ENCODE results near the gene ZBTB46.

The ZBTB46 gene

DNA sequence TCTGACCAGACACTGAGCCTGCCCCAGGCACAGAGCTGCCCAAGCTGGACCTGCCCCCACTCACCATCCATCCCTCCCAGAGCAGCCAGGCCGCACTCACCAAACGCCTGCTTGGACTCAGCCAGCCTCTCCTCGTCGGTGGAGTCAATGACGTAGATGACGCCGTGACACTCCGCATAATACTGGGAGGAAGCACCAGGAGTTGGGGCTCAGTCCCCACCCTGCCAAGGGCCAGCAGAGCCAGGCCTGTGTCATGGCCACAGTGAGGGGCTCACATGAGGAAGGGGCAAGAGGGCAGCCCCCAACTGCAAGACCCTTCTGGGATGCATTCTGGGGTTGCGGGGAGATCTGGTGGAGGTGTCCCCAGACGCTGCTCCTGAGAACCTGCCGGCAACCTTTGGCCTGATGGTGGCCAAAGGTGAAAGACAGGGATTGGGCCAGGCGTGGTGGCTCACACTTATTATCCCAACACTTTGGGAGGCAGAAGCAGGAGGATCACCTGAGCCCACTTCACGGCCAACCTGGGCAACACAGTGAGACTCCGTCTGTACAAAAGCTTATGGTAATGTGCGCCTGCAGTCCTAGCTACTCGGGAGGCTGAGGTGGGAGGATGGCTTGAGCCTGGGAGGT, 128.9 kb downstream of the ZBTB46 start:
- H3K4me1 ChIP-seq (ENCODE audit: control insufficient read depth, insufficient read depth, low read length): peaks cover 22% of the 10 kb centered on the region
- no peaks in the 10 kb centered on the region for H3K9me3 ChIP-seq (ENCODE audit: control insufficient read depth, low read length)
- H3K27me3 ChIP-seq (ENCODE audit: control insufficient read depth, insufficient read depth, low read length): no peaks in the 10 kb centered on the region
- H3K36me3 ChIP-seq (ENCODE audit: control insufficient read depth, insufficient read depth, low read length): peaks cover 6% of the 10 kb centered on the region
- H3K9ac ChIP-seq (ENCODE audit: low read length): no peak overlapping the region
- H3K4me3 ChIP-seq (ENCODE audit: low read length): no peak overlapping the region

DNA sequence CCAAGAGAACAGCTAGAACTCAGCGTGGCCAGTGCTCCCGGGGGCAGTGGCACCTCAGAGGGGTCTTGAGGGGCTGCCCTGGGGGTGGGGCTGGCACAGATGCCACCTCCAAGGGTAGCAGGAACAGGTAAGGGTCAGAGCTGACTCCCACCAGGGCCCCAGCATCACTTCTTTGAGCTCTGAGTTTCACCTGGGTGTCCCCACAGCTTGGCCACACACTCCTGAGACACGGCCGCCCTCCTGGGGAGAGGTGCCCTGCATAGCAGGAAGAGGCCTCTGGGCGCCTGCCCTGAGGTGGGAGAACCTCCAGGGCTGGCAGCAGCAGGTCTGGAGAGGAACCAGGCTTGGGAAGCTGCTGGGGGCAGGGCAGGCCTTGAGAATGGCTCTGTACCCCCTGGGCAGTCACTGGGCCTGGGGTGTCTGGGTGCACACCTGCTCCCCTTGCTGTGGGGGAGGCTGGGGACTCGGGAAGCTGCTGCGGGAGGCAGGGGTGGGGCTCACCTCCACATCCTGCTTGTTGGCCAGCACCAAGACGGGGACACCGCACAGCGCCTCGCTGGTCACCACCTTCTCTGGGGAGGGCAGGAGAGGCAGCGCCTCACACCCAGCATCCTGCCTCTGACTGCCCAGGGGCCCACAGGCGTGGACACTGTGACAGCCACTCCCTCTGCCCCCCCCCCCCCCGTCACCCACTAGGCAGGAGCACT, 129.6 kb downstream of the ZBTB46 start:
- H3K9ac ChIP-seq (ENCODE audit: low read length): no peak overlapping the region
- H3K27me3 ChIP-seq (ENCODE audit: control insufficient read depth, insufficient read depth, low read length): no peaks in the 10 kb centered on the region
- no peak overlapping the region for H3K4me3 ChIP-seq (ENCODE audit: low read length)
- peaks cover 24% of the 10 kb centered on the region for H3K4me1 ChIP-seq (ENCODE audit: control insufficient read depth, insufficient read depth, low read length)
- H3K9me3 ChIP-seq (ENCODE audit: control insufficient read depth, low read length): no peaks in the 10 kb centered on the region
- peaks cover 6% of the 10 kb centered on the region for H3K36me3 ChIP-seq (ENCODE audit: control insufficient read depth, insufficient read depth, low read length)

DNA sequence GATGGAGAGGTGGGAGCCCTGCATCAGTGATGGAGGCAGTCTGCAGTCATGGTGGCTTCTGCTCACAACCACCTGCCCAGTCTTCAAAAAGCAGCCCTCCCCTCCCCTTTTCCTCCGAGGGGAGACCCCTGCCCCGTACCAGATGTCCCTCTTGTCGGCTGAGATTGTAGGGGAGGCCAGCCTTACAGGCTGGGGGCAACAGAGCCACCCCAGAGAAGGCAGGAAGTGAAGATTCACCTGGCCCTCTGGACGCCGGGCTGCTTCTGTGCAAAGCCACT, 130.1 kb downstream of the ZBTB46 start:
- Histone ChIP-seq H3K9me3 (ENCODE audit: control insufficient read depth, low read length) (no peaks in the 10 kb centered on the region), H3K4me3 (ENCODE audit: low read length) (no peak overlapping the region), H3K9ac (ENCODE audit: low read length) (no peak overlapping the region), H3K36me3 (ENCODE audit: control insufficient read depth, insufficient read depth, low read length) (peaks cover 6% of the 10 kb centered on the region), H3K4me1 (ENCODE audit: control insufficient read depth, insufficient read depth, low read length) (peaks cover 25% of the 10 kb centered on the region), H3K27me3 (ENCODE audit: control insufficient read depth, insufficient read depth, low read length) (no peaks in the 10 kb centered on the region)

DNA sequence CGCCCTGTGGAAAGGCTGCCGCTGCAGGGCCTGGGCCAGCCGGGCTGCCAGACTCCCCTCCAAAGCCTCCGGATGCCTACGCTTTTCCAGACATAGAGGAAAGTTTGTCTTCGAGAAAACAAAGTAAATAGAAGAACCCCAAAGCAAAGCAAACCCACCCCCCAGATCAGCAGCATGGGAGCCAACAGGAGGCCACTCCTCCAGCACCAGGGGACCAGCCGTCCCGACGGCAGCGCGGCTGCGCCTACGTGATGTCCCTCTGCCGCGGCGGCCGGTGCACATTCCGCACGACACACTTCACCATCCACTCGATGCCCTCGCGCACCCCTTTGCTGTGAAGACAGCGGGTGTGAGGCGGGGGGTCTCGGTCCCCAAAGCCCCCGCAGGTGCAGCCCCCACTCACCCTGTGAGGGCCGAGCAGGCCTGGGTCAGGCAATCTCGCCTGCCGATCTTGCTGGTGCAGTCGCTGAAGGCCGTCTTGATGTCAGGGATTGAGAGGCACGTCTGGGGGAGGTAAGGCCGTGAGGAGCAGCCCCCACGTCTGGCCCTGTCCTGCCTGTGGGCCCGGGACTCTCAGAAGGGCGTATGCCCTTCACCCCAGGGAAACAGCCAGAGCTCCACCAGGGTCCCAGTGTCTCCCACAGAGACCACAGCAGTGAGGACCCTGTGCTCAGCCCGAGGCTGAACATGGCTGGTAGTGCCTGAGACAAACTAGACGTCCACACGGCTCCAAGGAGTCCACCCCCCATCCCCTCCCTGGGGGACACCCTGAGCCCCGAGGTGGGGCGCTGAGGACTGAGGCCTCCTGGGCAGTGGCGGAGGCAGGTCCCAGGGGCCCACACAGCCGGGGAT, 130.6 kb downstream of the ZBTB46 start:
- H3K27me3 ChIP-seq (ENCODE audit: control insufficient read depth, insufficient read depth, low read length): no peaks in the 10 kb centered on the region
- H3K9ac ChIP-seq (ENCODE audit: low read length): no peak overlapping the region
- peaks cover 25% of the 10 kb centered on the region for H3K4me1 ChIP-seq (ENCODE audit: control insufficient read depth, insufficient read depth, low read length)
- H3K9me3 ChIP-seq (ENCODE audit: control insufficient read depth, low read length): no peaks in the 10 kb centered on the region
- H3K4me3 ChIP-seq (ENCODE audit: low read length): no peak overlapping the region
- H3K36me3 ChIP-seq (ENCODE audit: control insufficient read depth, insufficient read depth, low read length): peaks cover 6% of the 10 kb centered on the region

DNA sequence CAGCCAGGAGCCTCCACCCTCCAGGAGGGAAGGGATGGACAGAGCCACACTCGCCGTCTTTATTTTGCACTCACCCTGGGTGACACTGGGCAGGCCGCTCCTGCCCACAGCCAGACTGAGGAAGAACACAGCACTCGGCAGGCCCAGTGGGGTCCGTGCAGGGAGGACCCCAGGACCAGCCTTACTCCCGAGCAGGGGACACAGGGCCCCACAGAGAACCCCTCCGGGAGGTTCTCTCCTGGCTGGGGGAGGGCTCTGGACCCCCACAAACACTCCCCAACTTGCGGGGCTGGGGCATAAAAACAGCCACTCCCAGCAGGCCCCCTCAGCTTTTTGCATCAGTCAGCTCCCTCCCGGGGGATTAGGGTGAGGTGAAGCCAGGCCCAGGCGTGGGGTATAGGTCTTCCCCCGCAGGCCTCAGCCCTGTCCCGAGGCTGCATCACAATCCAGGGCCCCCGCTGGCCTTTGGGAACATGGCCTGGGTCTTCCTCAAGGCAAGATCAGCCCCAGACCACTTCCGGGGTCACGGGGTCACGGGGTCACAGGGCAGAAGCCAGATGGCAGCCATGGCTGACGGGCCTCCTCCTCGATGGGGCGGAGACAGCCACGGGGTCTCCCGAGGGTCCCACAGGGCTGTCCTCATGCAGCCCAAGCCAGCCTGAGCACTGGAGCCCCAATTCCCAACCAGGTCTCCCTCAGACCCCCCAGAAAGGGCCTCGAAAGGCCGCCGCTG, 131.4 kb downstream of the ZBTB46 start:
- no peaks in the 10 kb centered on the region for H3K9me3 ChIP-seq (ENCODE audit: control insufficient read depth, low read length)
- H3K9ac ChIP-seq (ENCODE audit: low read length): no peak overlapping the region
- no peak overlapping the region for H3K4me3 ChIP-seq (ENCODE audit: low read length)
- no peaks in the 10 kb centered on the region for H3K27me3 ChIP-seq (ENCODE audit: control insufficient read depth, insufficient read depth, low read length)
- H3K36me3 ChIP-seq (ENCODE audit: control insufficient read depth, insufficient read depth, low read length): peaks cover 6% of the 10 kb centered on the region
- H3K4me1 ChIP-seq (ENCODE audit: control insufficient read depth, insufficient read depth, low read length): peaks cover 25% of the 10 kb centered on the region

DNA sequence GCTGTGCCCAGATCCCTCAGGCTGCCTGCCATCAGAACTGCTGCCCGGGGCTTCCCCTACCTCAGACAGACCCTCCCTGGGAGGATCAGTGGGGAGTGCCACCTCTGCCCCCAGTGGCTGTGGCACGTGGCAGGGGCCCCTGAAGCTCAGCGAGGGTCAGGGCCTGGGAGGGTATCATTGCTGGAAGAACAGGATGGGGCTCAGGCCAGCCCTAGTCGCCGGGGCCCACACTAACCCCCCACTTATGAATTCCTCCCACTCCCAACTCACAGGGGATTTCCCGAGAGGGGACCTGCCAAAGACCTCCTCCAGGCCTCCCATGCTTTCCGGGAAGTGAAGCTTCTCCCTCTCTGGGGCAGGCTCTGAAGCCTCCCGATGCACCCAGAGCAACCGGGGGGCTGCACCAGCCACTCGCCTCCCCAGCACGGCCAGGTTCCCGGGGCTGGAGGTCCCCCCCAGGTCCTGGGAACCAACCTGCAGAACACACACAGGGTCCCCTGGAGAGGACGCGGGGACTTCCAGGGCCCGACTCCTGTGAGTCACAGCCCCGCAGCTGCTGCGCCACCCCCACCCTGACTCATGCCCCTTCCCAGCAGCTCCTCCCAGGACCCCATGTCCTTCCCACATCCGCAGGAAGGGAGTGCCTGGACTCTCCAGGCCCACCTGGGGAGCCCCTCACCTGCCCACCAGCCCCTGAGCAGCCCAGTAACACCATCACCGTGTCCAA, 132.2 kb downstream of the ZBTB46 start:
- Histone ChIP-seq H3K4me1 (ENCODE audit: control insufficient read depth, insufficient read depth, low read length) (peaks cover 25% of the 10 kb centered on the region), H3K9ac (ENCODE audit: low read length) (no peak overlapping the region), H3K9me3 (ENCODE audit: control insufficient read depth, low read length) (no peaks in the 10 kb centered on the region), H3K27me3 (ENCODE audit: control insufficient read depth, insufficient read depth, low read length) (no peaks in the 10 kb centered on the region), H3K4me3 (ENCODE audit: low read length) (no peak overlapping the region), H3K36me3 (ENCODE audit: control insufficient read depth, insufficient read depth, low read length) (no peaks in the 10 kb centered on the region)

DNA sequence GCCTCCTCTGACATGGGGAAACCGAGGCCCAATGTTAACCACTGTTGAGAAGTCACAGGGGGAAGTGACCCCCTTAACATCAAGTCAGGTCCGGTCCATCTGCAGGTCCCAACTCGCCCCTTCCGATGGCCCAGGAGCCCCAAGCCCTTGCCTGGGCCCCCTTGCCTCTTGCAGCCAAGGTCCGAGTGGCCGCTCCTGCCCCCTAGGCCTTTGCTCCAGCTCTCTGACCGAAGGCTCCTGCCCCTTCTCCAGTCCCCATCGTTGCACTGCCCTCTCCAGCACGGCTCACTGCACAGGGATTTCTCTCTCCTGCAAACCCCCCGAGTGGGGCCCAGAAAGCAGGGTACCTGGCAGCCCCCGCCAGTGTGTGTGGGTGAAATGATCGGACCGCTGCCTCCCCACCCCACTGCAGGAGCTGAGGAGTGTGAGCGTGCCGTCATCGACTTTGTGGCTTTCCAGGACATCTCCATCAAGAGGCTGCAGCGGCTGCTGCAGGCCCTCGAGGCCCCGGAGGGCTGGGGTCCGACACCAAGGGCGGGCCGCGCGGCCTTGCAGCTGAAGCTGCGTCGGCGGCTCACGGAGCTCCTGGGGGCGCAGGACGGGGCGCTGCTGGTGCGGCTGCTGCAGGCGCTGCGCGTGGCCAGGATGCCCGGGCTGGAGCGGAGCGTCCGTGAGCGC, 133.1 kb downstream of the ZBTB46 start:
- Histone ChIP-seq H3K4me3 (ENCODE audit: low read length) (no peak overlapping the region), H3K4me1 (ENCODE audit: control insufficient read depth, insufficient read depth, low read length) (peaks cover 25% of the 10 kb centered on the region), H3K9me3 (ENCODE audit: control insufficient read depth, low read length) (no peaks in the 10 kb centered on the region), H3K36me3 (ENCODE audit: control insufficient read depth, insufficient read depth, low read length) (no peaks in the 10 kb centered on the region), H3K27me3 (ENCODE audit: control insufficient read depth, insufficient read depth, low read length) (no peaks in the 10 kb centered on the region), H3K9ac (ENCODE audit: low read length) (no peak overlapping the region)

DNA sequence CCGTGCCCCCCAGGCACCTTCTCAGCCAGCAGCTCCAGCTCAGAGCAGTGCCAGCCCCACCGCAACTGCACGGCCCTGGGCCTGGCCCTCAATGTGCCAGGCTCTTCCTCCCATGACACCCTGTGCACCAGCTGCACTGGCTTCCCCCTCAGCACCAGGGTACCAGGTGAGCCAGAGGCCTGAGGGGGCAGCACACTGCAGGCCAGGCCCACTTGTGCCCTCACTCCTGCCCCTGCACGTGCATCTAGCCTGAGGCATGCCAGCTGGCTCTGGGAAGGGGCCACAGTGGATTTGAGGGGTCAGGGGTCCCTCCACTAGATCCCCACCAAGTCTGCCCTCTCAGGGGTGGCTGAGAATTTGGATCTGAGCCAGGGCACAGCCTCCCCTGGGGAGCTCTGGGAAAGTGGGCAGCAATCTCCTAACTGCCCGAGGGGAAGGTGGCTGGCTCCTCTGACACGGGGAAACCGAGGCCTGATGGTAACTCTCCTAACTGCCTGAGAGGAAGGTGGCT, 133.7 kb downstream of the ZBTB46 start:
- no peak overlapping the region for H3K4me3 ChIP-seq (ENCODE audit: low read length)
- H3K27me3 ChIP-seq (ENCODE audit: control insufficient read depth, insufficient read depth, low read length): no peaks in the 10 kb centered on the region
- H3K4me1 ChIP-seq (ENCODE audit: control insufficient read depth, insufficient read depth, low read length): peaks cover 27% of the 10 kb centered on the region
- H3K9me3 ChIP-seq (ENCODE audit: control insufficient read depth, low read length): no peaks in the 10 kb centered on the region
- H3K9ac ChIP-seq (ENCODE audit: low read length): no peak overlapping the region
- H3K36me3 ChIP-seq (ENCODE audit: control insufficient read depth, insufficient read depth, low read length): no peaks in the 10 kb centered on the region

DNA sequence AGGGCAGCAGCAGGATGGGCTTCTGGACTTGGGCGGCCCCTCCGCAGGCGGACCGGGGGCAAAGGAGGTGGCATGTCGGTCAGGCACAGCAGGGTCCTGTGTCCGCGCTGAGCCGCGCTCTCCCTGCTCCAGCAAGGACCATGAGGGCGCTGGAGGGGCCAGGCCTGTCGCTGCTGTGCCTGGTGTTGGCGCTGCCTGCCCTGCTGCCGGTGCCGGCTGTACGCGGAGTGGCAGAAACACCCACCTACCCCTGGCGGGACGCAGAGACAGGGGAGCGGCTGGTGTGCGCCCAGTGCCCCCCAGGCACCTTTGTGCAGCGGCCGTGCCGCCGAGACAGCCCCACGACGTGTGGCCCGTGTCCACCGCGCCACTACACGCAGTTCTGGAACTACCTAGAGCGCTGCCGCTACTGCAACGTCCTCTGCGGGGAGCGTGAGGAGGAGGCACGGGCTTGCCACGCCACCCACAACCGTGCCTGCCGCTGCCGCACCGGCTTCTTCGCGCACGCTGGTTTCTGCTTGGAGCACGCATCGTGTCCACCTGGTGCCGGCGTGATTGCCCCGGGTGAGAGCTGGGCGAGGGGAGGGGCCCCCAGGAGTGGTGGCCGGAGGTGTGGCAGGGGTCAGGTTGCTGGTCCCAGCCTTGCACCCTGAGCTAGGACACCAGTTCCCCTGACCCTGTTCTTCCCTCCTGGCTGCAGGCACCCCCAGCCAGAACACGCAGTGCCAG, 134.3 kb downstream of the ZBTB46 start, which contains the start of gene TNFRSF6B:
TSS of gene TNFRSF6B (plus strand) at position 25 of the 729 bp plus-strand sequence. CDS start at position 141, 116 bp downstream.
- Histone ChIP-seq H3K4me1 (ENCODE audit: control insufficient read depth, insufficient read depth, low read length) (peaks cover 33% of the 10 kb centered on the region), H3K9ac (ENCODE audit: low read length) (no peak within 1 kb of the TSS), H3K27me3 (ENCODE audit: control insufficient read depth, insufficient read depth, low read length) (no peaks in the 10 kb centered on the region)

DNA sequence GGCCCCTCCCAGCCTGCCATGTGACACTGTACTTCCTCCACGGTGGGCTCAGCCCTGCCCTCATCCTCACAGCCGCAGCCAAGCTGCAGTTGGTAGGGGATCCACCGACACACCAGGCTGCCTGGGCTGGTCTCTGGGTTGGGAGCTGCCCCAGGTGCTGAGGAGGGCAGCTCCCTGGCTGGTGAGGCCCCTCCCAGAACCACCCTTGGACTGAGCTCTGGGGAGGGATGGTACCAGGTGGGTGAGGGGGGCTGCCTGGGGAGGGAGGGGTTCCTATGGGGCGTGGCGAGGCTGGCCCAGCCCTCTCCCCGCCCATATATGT, 134.8 kb downstream of the ZBTB46 start:
- H3K4me1 ChIP-seq (ENCODE audit: control insufficient read depth, insufficient read depth, low read length): peaks cover 39% of the 10 kb centered on the region
- no peaks in the 10 kb centered on the region for H3K27me3 ChIP-seq (ENCODE audit: control insufficient read depth, insufficient read depth, low read length)
- no peaks in the 10 kb centered on the region for H3K36me3 ChIP-seq (ENCODE audit: control insufficient read depth, insufficient read depth, low read length)
- no peak overlapping the region for H3K4me3 ChIP-seq (ENCODE audit: low read length)
- H3K9me3 ChIP-seq (ENCODE audit: control insufficient read depth, low read length): no peaks in the 10 kb centered on the region
- H3K9ac ChIP-seq (ENCODE audit: low read length): no peak overlapping the region

More for the DNA sequence above, 134.3 kb downstream of the ZBTB46 start, which contains the start of gene TNFRSF6B:
- no peaks in the 10 kb centered on the region for H3K36me3 ChIP-seq (ENCODE audit: control insufficient read depth, insufficient read depth, low read length)
- no peaks in the 10 kb centered on the region for H3K9me3 ChIP-seq (ENCODE audit: control insufficient read depth, low read length)
- no peak within 1 kb of the TSS for H3K4me3 ChIP-seq (ENCODE audit: low read length)

Data from mucosa of stomach (tissue), 1 donor.